A549 (cell line): ENCODE measurements around the gene REEP3. TPM values are rescaled to one million over a fixed set of nuclear protein-coding genes. Genes with fewer than 3 reads are reported as not detected.

Experiments used
- ATAC-seq, 2 experiments: fragments of 200-7000 bp in 1 of 2; fragments of >200 bp in 1 of 2; cut with Nextera tagmentation in 1 of 2; cut with Tn5 transposase in 1 of 2; 3 replicates each; pipeline versions ENCODE4 v1.8.0 to v1.9.1; 2018 to 2020; ENCODE audit warnings: mild to moderate bottlenecking in 1 of 2, moderate library complexity in 1 of 2
- CTCF ChIA-PET: fragments of 300-600 bp; sonication (Branson Sonifier 250); formaldehyde crosslinking; extraction: SDS; loops from one replicate; lab custom pipeline; 2021; ENCODE audit warnings: antibody characterized with exemption, inconsistent platforms; lab: Yijun Ruan, JAX
- POLR2A ChIA-PET: fragments of 350-600 bp; formaldehyde crosslinking; extraction: SDS; loops from one replicate; lab custom pipeline; 2021; ENCODE audit warnings: antibody characterized with exemption, inconsistent platforms; lab: Yijun Ruan, JAX
- DNase-seq, 2 experiments: peaks; one replicate each; pipeline versions ENCODE4 v3.0.0 to v3.0.0-alpha.2; 2011 to 2016; ENCODE audit warnings: low read depth in 1 of 2, low spot score in 1 of 2
- FAIRE-seq: peaks from 2 replicates; lab custom pipeline; 2011; peaks lifted over from hg19 to GRCh38; lab: Jason Lieb, UNC
- H3K27ac ChIP-seq, 2 experiments: fragments of >200 bp; sonication (Bioruptor Twin); formaldehyde crosslinking; 3 replicates each; pipeline ENCODE4 v1.5.1; 2016 to 2017
- H3K4me1 ChIP-seq: fragments of >200 bp; sonication (Bioruptor Twin); formaldehyde crosslinking; 3 replicates; pipeline ENCODE4 v1.6.1; 2016
- H3K4me2 ChIP-seq: fragments of >200 bp; sonication (Bioruptor Twin); formaldehyde crosslinking; 3 replicates; pipeline ENCODE4 v1.6.1; 2016
- H3K4me3 ChIP-seq: fragments of >200 bp; sonication (Bioruptor Twin); formaldehyde crosslinking; 3 replicates; pipeline ENCODE4 v1.5.1; 2016
- H3K9me3 ChIP-seq: fragments of >200 bp; sonication (Bioruptor Twin); formaldehyde crosslinking; 3 replicates; pipeline ENCODE4 v1.6.1; 2016
- BHLHE40 ChIP-seq: IDR thresholded peaks from 2 replicates; pipeline ENCODE4 v1.6.1; 2012; ENCODE audit warnings: low read depth, low read length, inconsistent platforms
- CBX2 ChIP-seq: fragments of 200-600 bp; sonication (generic); IDR thresholded peaks from 2 replicates; pipeline ENCODE4 v1.6.1; 2016; ENCODE audit warnings: low read depth, mild to moderate bottlenecking, borderline replicate concordance
- CBX8 ChIP-seq: fragments of 200-600 bp; sonication (generic); IDR thresholded peaks from 2 replicates; pipeline ENCODE4 v1.6.1; 2016
- CHD4 ChIP-seq: fragments of 200-600 bp; sonication (generic); IDR thresholded peaks from 2 replicates; pipeline ENCODE4 v1.6.1; 2016; ENCODE audit warnings: antibody characterized with exemption, mild to moderate bottlenecking, borderline replicate concordance
- EHMT2 ChIP-seq: fragments of 200-600 bp; sonication (generic); IDR thresholded peaks from 2 replicates; pipeline ENCODE4 v1.6.1; 2016; ENCODE audit warnings: antibody characterized with exemption, low read depth, mild to moderate bottlenecking, moderate library complexity
- GATA3 ChIP-seq: IDR thresholded peaks from 2 replicates; pipeline ENCODE4 v1.6.1; 2012; ENCODE audit warnings: borderline replicate concordance
- HDAC2 ChIP-seq: fragments of 200-600 bp; sonication (generic); IDR thresholded peaks from 2 replicates; pipeline ENCODE4 v1.6.1; 2016
- JUN ChIP-seq, 2 experiments: fragments of >200 bp; sonication (Bioruptor Twin); formaldehyde crosslinking; IDR thresholded peaks; 2 replicates in 1 of 2; 3 replicates in 1 of 2; pipeline ENCODE4 v1.6.1; 2016 to 2017
- KDM5A ChIP-seq: fragments of 200-600 bp; sonication (generic); IDR thresholded peaks from 2 replicates; pipeline ENCODE4 v1.6.1; 2016; ENCODE audit warnings: antibody characterized with exemption, mild to moderate bottlenecking
- MAFK ChIP-seq: fragments of 450-650 bp; IDR thresholded peaks from 2 replicates; pipeline ENCODE4 v1.6.1; 2014; ENCODE audit not compliant: partially characterized antibody
- MAZ ChIP-seq: fragments of 150-350 bp; IDR thresholded peaks from 2 replicates; pipeline ENCODE4 v1.6.1; 2014; ENCODE audit warnings: antibody characterized with exemption, low read depth, low read length, borderline replicate concordance
- NFE2L2 ChIP-seq: fragments of 150-350 bp; conservative IDR thresholded peaks from 2 replicates; pipeline ENCODE4 v1.6.1; 2014; ENCODE audit warnings: low read length
- PHF8 ChIP-seq: fragments of 200-600 bp; sonication (generic); IDR thresholded peaks from 2 replicates; pipeline ENCODE4 v1.6.1; 2016; ENCODE audit warnings: low read depth, mild to moderate bottlenecking, antibody characterized with exemption, moderate library complexity, borderline replicate concordance
- POLR2A ChIP-seq: IDR thresholded peaks from 2 replicates; pipeline ENCODE4 v1.6.1; 2012; ENCODE audit warnings: mild to moderate bottlenecking, low read length
- POLR2AphosphoS2 ChIP-seq: conservative IDR thresholded peaks from 2 replicates; pipeline ENCODE4 v1.6.1; 2012; ENCODE audit warnings: low read length, improper control_type of control experiment, inconsistent platforms
- RFX5 ChIP-seq: fragments of 450-650 bp; IDR thresholded peaks from 2 replicates; pipeline ENCODE4 v1.7.1; 2014; ENCODE audit warnings: antibody characterized with exemption, mild to moderate bottlenecking, moderate library complexity
- RNF2 ChIP-seq: fragments of 200-600 bp; sonication (generic); IDR thresholded peaks from 2 replicates; pipeline ENCODE4 v1.6.1; 2016; ENCODE audit warnings: low read depth, mild to moderate bottlenecking, antibody characterized with exemption, moderate library complexity, borderline replicate concordance
- ZFP36 ChIP-seq: fragments of 450-650 bp; IDR thresholded peaks from 2 replicates; pipeline ENCODE4 v1.6.1; 2014; ENCODE audit warnings: borderline replicate concordance; ENCODE audit not compliant: partially characterized antibody
- WGBS: methylation state at CpG from one replicate; pipeline ENCODE4 v1.1.6; 2017; ENCODE audit errors: missing lambda C conversion rate; 5-methylcytosine and 5-hydroxymethylcytosine counted together
- polyA plus RNA-seq, 4 experiments: library from polyadenylated mRNA; depleted of rRNA in 3 of 4; stranded (reverse); fragments of >200 nt; fragmentation: RNase III in 1 of 4; extraction: RNeasy Plus Mini Kit Qiagen cat#74134 plus additional on column Dnase treatment in 1 of 4; gene quantifications; 2 replicates in 3 of 4; 3 replicates in 1 of 4; pipeline ENCODE4 v1.2.3, GENCODE V29; 2011 to 2017
- TF ChIP-seq, protein P1 (sequence below): IDR thresholded peaks from 2 replicates; pipeline ENCODE4 v1.6.1; 2012
- TF ChIP-seq, protein P2 (sequence below): fragments of 250-450 bp; sonication (Bioruptor Pico); IDR thresholded peaks from 2 replicates; pipeline ENCODE4 v1.5.0; 2021; ENCODE audit warnings: mild to moderate bottlenecking, moderate library complexity, borderline replicate concordance
- TF ChIP-seq, protein P3 (sequence below): IDR thresholded peaks from 2 replicates; pipeline ENCODE4 v1.6.1; 2012
- TF ChIP-seq, protein P4 (sequence below): fragments of 150-350 bp; IDR thresholded peaks from 2 replicates; pipeline ENCODE4 v1.6.1; 2014; ENCODE audit warnings: low read depth, mild to moderate bottlenecking, low read length
- TF ChIP-seq, protein P5 (sequence below): fragments of >200 bp; sonication (Bioruptor Twin); formaldehyde crosslinking; IDR thresholded peaks from 3 replicates; pipeline ENCODE4 v1.6.1; 2016

Gene REEP3
- polyA plus RNA-seq, 2 of the 4 experiments (the other 2 are of a cell fraction) = 19.6 to 35.8 TPM

DNA sequence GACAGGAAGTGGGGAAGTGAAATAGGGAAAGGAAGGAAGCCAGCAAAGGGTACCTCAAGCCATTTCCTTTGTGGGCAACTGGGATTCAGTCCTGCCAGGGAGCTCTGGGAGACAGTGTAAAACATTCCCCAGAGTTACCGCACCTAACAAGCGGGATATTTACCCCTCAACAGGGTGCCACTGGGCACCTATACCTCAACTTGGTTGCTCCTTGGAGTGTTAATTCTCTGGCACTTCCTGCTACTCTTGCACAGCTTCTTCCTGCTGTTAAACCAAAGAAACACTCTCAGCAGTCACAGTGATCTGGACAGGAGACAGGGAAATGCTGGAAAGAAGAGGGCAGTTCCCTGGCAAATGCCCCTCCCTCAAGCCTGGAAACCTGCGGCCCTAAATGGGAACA lies 151.3 kb downstream of the REEP3 start:
- Histone ChIP-seq H3K9me3 (no peaks in the 10 kb centered on the region), H3K4me1 (no peaks in the 10 kb centered on the region), H3K27ac (no peak overlapping the region), H3K4me3 (no peak overlapping the region)
- no peak for ATAC-seq
- no peak for FAIRE-seq
- TF ChIP-seq, protein P1, sequence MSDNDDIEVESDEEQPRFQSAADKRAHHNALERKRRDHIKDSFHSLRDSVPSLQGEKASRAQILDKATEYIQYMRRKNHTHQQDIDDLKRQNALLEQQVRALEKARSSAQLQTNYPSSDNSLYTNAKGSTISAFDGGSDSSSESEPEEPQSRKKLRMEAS = no peak
- no peak for TF ChIP-seq HDAC2
- TF ChIP-seq, all 56 proteins: peak for 0
- ChIA-PET CTCF (no interaction called here), POLR2A (no interaction called here)
- DNase-seq = no peak
- H3K4me2 ChIP-seq = no peak overlapping the region
- 92% methylated on average over 3 of the region's 3 CpGs for WGBS

DNA sequence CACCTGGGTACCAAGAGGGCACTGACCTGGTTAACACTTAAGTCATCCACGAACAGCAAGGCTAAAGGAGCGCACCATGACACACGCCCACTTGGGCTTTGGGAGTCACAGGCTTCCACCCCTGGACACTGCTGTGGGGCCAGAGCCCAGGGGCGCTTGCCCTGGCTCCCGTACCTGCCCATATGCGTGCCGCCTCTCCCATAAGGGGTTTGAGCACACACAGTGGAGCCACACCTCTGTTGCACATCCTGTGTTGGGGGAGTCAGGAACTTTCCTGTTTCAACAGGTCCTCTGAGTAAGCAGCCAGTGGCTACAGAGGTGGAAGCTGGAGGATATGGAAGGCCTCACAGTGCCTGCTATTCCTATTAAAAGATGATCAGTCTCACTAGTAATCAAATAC lies 152.0 kb downstream of the REEP3 start:
- no peak overlapping the region for H3K27ac ChIP-seq
- ChIA-PET POLR2A (no interaction called here), CTCF (no interaction called here)

DNA sequence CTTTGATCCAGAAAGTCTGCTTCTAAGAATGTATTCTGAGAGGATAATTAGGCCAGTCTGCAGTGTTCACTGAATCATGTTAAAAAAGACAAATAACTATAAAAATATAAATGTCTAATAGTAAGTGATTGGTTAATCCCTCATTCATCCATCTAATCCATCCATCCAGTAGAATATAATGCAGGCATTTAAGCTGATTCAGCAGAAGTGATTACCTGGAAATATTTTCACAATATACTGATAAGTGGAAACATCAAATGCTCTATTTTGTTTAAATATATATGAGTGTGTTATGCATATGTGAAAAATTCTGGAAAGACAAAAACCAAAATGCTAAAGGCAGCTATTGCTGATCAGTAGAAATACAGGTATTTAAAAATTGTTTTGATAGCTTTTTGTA lies 152.6 kb downstream of the REEP3 start:
- TF ChIP-seq JUN (IDR thresholded peaks at IDR 0.05) = no peak
- peak; percentile 90 for TF ChIP-seq MAFK
- CTCF ChIA-PET = interaction anchor here (0.9 to 3.4 kb wide), 2 partner anchors 11 to 46 kb away, joined by 3 to 12 read pairs; no protein-coding TSS in a partner anchor
- no peak overlapping the region for H3K27ac ChIP-seq
- ATAC-seq (no peak), FAIRE-seq (no peak), DNase-seq (no peak)
- no peaks in the 10 kb centered on the region for H3K9me3 ChIP-seq
- H3K4me1 ChIP-seq = no peaks in the 10 kb centered on the region
- H3K4me3 ChIP-seq = no peak overlapping the region
- POLR2A ChIA-PET = no interaction called here
- H3K4me2 ChIP-seq = no peak overlapping the region

More for the DNA sequence above, 152.0 kb downstream of the REEP3 start:
- FAIRE-seq = no peak
- DNase-seq = no peak
- WGBS = 76% methylated on average over 7 of the region's 7 CpGs
- ATAC-seq = no peak
- Histone ChIP-seq H3K4me3 (no peak overlapping the region), H3K4me2 (no peak overlapping the region), H3K4me1 (no peaks in the 10 kb centered on the region), H3K9me3 (no peaks in the 10 kb centered on the region)
- no peak for TF ChIP-seq GATA3
- no peak for TF ChIP-seq POLR2A
- TF ChIP-seq POLR2AphosphoS2 = no peak
- TF ChIP-seq, protein P2, sequence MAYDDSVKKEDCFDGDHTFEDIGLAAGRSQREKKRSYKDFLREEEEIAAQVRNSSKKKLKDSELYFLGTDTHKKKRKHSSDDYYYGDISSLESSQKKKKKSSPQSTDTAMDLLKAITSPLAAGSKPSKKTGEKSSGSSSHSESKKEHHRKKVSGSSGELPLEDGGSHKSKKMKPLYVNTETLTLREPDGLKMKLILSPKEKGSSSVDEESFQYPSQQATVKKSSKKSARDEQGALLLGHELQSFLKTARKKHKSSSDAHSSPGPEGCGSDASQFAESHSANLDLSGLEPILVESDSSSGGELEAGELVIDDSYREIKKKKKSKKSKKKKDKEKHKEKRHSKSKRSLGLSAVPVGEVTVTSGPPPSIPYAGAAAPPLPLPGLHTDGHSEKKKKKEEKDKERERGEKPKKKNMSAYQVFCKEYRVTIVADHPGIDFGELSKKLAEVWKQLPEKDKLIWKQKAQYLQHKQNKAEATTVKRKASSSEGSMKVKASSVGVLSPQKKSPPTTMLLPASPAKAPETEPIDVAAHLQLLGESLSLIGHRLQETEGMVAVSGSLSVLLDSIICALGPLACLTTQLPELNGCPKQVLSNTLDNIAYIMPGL = no peak
- TF ChIP-seq, protein P3, sequence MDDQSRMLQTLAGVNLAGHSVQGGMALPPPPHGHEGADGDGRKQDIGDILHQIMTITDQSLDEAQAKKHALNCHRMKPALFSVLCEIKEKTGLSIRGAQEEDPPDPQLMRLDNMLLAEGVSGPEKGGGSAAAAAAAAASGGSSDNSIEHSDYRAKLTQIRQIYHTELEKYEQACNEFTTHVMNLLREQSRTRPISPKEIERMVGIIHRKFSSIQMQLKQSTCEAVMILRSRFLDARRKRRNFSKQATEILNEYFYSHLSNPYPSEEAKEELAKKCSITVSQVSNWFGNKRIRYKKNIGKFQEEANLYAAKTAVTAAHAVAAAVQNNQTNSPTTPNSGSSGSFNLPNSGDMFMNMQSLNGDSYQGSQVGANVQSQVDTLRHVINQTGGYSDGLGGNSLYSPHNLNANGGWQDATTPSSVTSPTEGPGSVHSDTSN = no peak
- TF ChIP-seq CHD4 = no peak
- TF ChIP-seq MAZ = no peak
- no peak for TF ChIP-seq CBX2
- TF ChIP-seq KDM5A = no peak
- TF ChIP-seq, protein P4, sequence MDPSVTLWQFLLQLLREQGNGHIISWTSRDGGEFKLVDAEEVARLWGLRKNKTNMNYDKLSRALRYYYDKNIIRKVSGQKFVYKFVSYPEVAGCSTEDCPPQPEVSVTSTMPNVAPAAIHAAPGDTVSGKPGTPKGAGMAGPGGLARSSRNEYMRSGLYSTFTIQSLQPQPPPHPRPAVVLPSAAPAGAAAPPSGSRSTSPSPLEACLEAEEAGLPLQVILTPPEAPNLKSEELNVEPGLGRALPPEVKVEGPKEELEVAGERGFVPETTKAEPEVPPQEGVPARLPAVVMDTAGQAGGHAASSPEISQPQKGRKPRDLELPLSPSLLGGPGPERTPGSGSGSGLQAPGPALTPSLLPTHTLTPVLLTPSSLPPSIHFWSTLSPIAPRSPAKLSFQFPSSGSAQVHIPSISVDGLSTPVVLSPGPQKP = no peak
- TF ChIP-seq, protein P5, sequence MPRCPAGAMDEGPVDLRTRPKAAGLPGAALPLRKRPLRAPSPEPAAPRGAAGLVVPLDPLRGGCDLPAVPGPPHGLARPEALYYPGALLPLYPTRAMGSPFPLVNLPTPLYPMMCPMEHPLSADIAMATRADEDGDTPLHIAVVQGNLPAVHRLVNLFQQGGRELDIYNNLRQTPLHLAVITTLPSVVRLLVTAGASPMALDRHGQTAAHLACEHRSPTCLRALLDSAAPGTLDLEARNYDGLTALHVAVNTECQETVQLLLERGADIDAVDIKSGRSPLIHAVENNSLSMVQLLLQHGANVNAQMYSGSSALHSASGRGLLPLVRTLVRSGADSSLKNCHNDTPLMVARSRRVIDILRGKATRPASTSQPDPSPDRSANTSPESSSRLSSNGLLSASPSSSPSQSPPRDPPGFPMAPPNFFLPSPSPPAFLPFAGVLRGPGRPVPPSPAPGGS = no peak
- TF ChIP-seq PHF8 = no peak
- no peak for TF ChIP-seq EHMT2
- no peak for TF ChIP-seq BHLHE40
- no peak for TF ChIP-seq RNF2
- TF ChIP-seq NFE2L2 = no peak
- no peak for TF ChIP-seq ZFP36
- TF ChIP-seq RFX5 = no peak
- no peak for TF ChIP-seq CBX8
